HEK293 (cell line): ENCODE data around the gene MAPK14.
A peak's percentile ranks its signal among the peaks of the same experiment; 100 is the strongest.

Source experiments
- CTCF ChIA-PET: fragments of 350-600 bp; formaldehyde crosslinking; extraction: SDS; loops from one replicate; lab custom pipeline; 2021; ENCODE audit warnings: antibody characterized with exemption; lab: Yijun Ruan, JAX
- POLR2A ChIA-PET: fragments of 300-600 bp; formaldehyde crosslinking; extraction: SDS; loops from one replicate; lab custom pipeline; 2020; ENCODE audit warnings: antibody characterized with exemption, inconsistent platforms; lab: Yijun Ruan, JAX
- H3K27ac ChIP-seq: fragments of 200-500 bp; sonication (Bioruptor generic); 2 replicates; pipeline ENCODE4 v1.5.1; 2014; ENCODE audit warnings: low read depth, low read length, control low read depth, inconsistent platforms; ENCODE audit errors: extremely low read depth
- H3K36me3 ChIP-seq, 2 experiments: fragments of 200-500 bp in 1 of 2; sonication (Bioruptor generic) in 1 of 2; 1 replicate in 1 of 2; 2 replicates in 1 of 2; pipeline ENCODE4 v1.5.1; 2014 to 2017; ENCODE audit warnings: inconsistent platforms in 2 of 2, low read length in 2 of 2; ENCODE audit not compliant: control insufficient read depth in 2 of 2, insufficient read depth in 1 of 2
- H3K4me1 ChIP-seq: fragments of 200-500 bp; sonication (Bioruptor generic); 2 replicates; pipeline ENCODE4 v1.5.1; 2014; ENCODE audit warnings: mild to moderate bottlenecking, low read length, inconsistent platforms; ENCODE audit not compliant: control insufficient read depth, insufficient read depth
- H3K4me3 ChIP-seq: 2 replicates; pipeline ENCODE4 v1.5.1; 2011; ENCODE audit warnings: low read depth, mild to moderate bottlenecking, control low read depth, low read length, moderate library complexity
- H3K9me3 ChIP-seq: fragments of 200-500 bp; sonication (Bioruptor generic); 2 replicates; pipeline ENCODE4 v1.5.1; 2014; ENCODE audit warnings: low read depth, low read length, inconsistent platforms; ENCODE audit not compliant: control insufficient read depth, insufficient read depth
- BCL11A ChIP-seq: fragments of 450-650 bp; formaldehyde crosslinking; IDR thresholded peaks from 2 replicates; pipeline ENCODE4 v1.5.1; 2016; ENCODE audit warnings: low read depth, missing biosample characterization, missing genetic modification characterization
- BCL11B ChIP-seq: fragments of 450-650 bp; formaldehyde crosslinking; IDR thresholded peaks from 2 replicates; pipeline ENCODE4 v1.5.1; 2016; ENCODE audit warnings: low read depth, missing biosample characterization, missing genetic modification characterization
- CTCF ChIP-seq: fragments of 450-650 bp; formaldehyde crosslinking; IDR thresholded peaks from 2 replicates; pipeline ENCODE4 v1.5.1; 2016; ENCODE audit warnings: missing biosample characterization, missing genetic modification characterization
- EGR2 ChIP-seq: fragments of 450-650 bp; formaldehyde crosslinking; IDR thresholded peaks from 2 replicates; pipeline ENCODE4 v1.5.1; 2016; ENCODE audit warnings: low read depth, missing biosample characterization, missing genetic modification characterization
- KLF1 ChIP-seq: fragments of 450-650 bp; formaldehyde crosslinking; IDR thresholded peaks from 2 replicates; pipeline ENCODE4 v1.5.1; 2016; ENCODE audit warnings: missing biosample characterization, missing genetic modification characterization
- MYNN ChIP-seq: fragments of 450-650 bp; formaldehyde crosslinking; IDR thresholded peaks from 2 replicates; pipeline ENCODE4 v1.5.1; 2016; ENCODE audit warnings: missing biosample characterization, missing genetic modification characterization, borderline replicate concordance
- OSR2 ChIP-seq: fragments of 450-650 bp; formaldehyde crosslinking; IDR thresholded peaks from 2 replicates; pipeline ENCODE4 v1.5.1; 2016; ENCODE audit warnings: missing biosample characterization, missing genetic modification characterization
- RBAK ChIP-seq: fragments of 450-650 bp; formaldehyde crosslinking; IDR thresholded peaks from 2 replicates; pipeline ENCODE4 v1.5.1; 2016; ENCODE audit warnings: missing biosample characterization, missing genetic modification characterization
- SP3 ChIP-seq: fragments of 450-650 bp; formaldehyde crosslinking; IDR thresholded peaks from 2 replicates; pipeline ENCODE4 v1.5.1; 2016; ENCODE audit warnings: missing biosample characterization, missing genetic modification characterization
- SP7 ChIP-seq: fragments of 450-650 bp; formaldehyde crosslinking; IDR thresholded peaks from 2 replicates; pipeline ENCODE4 v1.5.1; 2016; ENCODE audit warnings: missing biosample characterization, missing genetic modification characterization
- YY1 ChIP-seq: fragments of 450-650 bp; formaldehyde crosslinking; IDR thresholded peaks from 2 replicates; pipeline ENCODE4 v1.5.1; 2018; ENCODE audit warnings: missing biosample characterization, missing genetic modification characterization
- ZBTB48 ChIP-seq: fragments of 450-650 bp; formaldehyde crosslinking; IDR thresholded peaks from 2 replicates; pipeline ENCODE4 v1.5.1; 2016; ENCODE audit warnings: missing biosample characterization, missing genetic modification characterization
- ZNF112 ChIP-seq: fragments of 450-650 bp; formaldehyde crosslinking; IDR thresholded peaks from 2 replicates; pipeline ENCODE4 v1.5.0; 2017; ENCODE audit warnings: missing biosample characterization, missing genetic modification characterization
- ZNF132 ChIP-seq: fragments of 450-650 bp; formaldehyde crosslinking; IDR thresholded peaks from 2 replicates; pipeline ENCODE4 v1.5.1; 2017; ENCODE audit warnings: missing biosample characterization, missing genetic modification characterization, borderline replicate concordance
- ZNF2 ChIP-seq: fragments of 450-650 bp; formaldehyde crosslinking; IDR thresholded peaks from 2 replicates; pipeline ENCODE4 v1.5.1; 2016; ENCODE audit warnings: missing biosample characterization, missing genetic modification characterization
- ZNF302 ChIP-seq: fragments of 450-650 bp; formaldehyde crosslinking; IDR thresholded peaks from 2 replicates; pipeline ENCODE4 v1.5.1; 2016; ENCODE audit warnings: missing biosample characterization, missing genetic modification characterization, low read depth
- ZNF354C ChIP-seq: fragments of 450-650 bp; formaldehyde crosslinking; IDR thresholded peaks from 2 replicates; pipeline ENCODE4 v1.5.1; 2016; ENCODE audit warnings: missing biosample characterization, missing genetic modification characterization, low read depth, borderline replicate concordance
- ZNF391 ChIP-seq: fragments of 450-650 bp; formaldehyde crosslinking; IDR thresholded peaks from 2 replicates; pipeline ENCODE4 v1.5.1; 2016; ENCODE audit warnings: low read depth, missing biosample characterization, missing genetic modification characterization, borderline replicate concordance
- ZNF501 ChIP-seq: fragments of 450-650 bp; formaldehyde crosslinking; IDR thresholded peaks from 2 replicates; pipeline ENCODE4 v1.5.1; 2016; ENCODE audit warnings: missing biosample characterization, missing genetic modification characterization
- ZNF514 ChIP-seq: fragments of 450-650 bp; formaldehyde crosslinking; IDR thresholded peaks from 2 replicates; pipeline ENCODE4 v1.5.1; 2016; ENCODE audit warnings: missing biosample characterization, missing genetic modification characterization
- ZNF561 ChIP-seq: fragments of 450-650 bp; IDR thresholded peaks from 2 replicates; pipeline ENCODE4 v1.5.1; 2018; ENCODE audit warnings: missing biosample characterization, missing genetic modification characterization, borderline replicate concordance
- ZNF596 ChIP-seq: fragments of 450-650 bp; IDR thresholded peaks from 2 replicates; pipeline ENCODE4 v1.5.0; 2018; ENCODE audit warnings: missing biosample characterization, mild to moderate bottlenecking, missing genetic modification characterization, moderate library complexity
- ZNF610 ChIP-seq: fragments of 450-650 bp; formaldehyde crosslinking; IDR thresholded peaks from 2 replicates; pipeline ENCODE4 v1.5.1; 2016; ENCODE audit warnings: missing biosample characterization, missing genetic modification characterization, borderline replicate concordance
- ZNF654 ChIP-seq: fragments of 450-650 bp; formaldehyde crosslinking; IDR thresholded peaks from 2 replicates; pipeline ENCODE4 v1.5.1; 2016; ENCODE audit warnings: low read depth, missing biosample characterization, missing genetic modification characterization
- ZNF660 ChIP-seq: fragments of 450-650 bp; IDR thresholded peaks from 2 replicates; pipeline ENCODE4 v1.5.1; 2018; ENCODE audit warnings: missing biosample characterization, mild to moderate bottlenecking, missing genetic modification characterization
- ZNF692 ChIP-seq: fragments of 450-650 bp; formaldehyde crosslinking; IDR thresholded peaks from 2 replicates; pipeline ENCODE4 v1.5.1; 2016; ENCODE audit warnings: missing biosample characterization, missing genetic modification characterization
- ZNF76 ChIP-seq: fragments of 450-650 bp; formaldehyde crosslinking; IDR thresholded peaks from 2 replicates; pipeline ENCODE4; 2016; ENCODE audit warnings: low read depth, missing biosample characterization, missing genetic modification characterization, borderline replicate concordance
- ZNF791 ChIP-seq: fragments of 450-650 bp; formaldehyde crosslinking; IDR thresholded peaks from 2 replicates; pipeline ENCODE4 v1.5.1; 2016; ENCODE audit warnings: missing biosample characterization, missing genetic modification characterization
- ZSCAN30 ChIP-seq: fragments of 450-650 bp; IDR thresholded peaks from 2 replicates; pipeline ENCODE4 v1.5.1; 2018; ENCODE audit warnings: missing biosample characterization, mild to moderate bottlenecking, missing genetic modification characterization, moderate library complexity
- ZSCAN5A ChIP-seq: fragments of 450-650 bp; formaldehyde crosslinking; IDR thresholded peaks from 2 replicates; pipeline ENCODE4 v1.5.1; 2016; ENCODE audit warnings: missing biosample characterization, missing genetic modification characterization

MAPK14 gene

GRCh38 chr6:36094753-36095496, 67.3 kb downstream of the MAPK14 start:
- H3K27ac ChIP-seq = no peak overlapping the region
- H3K4me3 ChIP-seq = no peak overlapping the region
- peaks cover 0 to 36% of the 10 kb centered on the region in 2 experiments; a peak in 2 of 3 replicates for H3K36me3 ChIP-seq
- no peaks in the 10 kb centered on the region for H3K9me3 ChIP-seq
- ChIA-PET CTCF (interaction anchor here (0.6 to 7.1 kb wide), 94 partner anchors 11 to 1662 kb away, joined by 3 to 232 read pairs (median 4); partner anchors contain the start of genes ARMC12, CLPS, MAPK14 and SLC26A8), POLR2A (interaction anchor here (3.6 kb wide), 1 partner anchor 66 kb away, joined by 32 read pairs; the partner anchor contains the start of gene MAPK14)
- no peaks in the 10 kb centered on the region for H3K4me1 ChIP-seq
- TF ChIP-seq ZNF112 (tag by site-specific recombination) (no peak), ZNF561 (0 out of 2 replicates have a peak, but pooled peaks have one; percentile 46), ZNF791 (tag by site-specific recombination) (no peak), ZNF654 (tag by site-specific recombination) (peak; percentile 95), SP3 (tag by site-specific recombination) (no peak), ZNF2 (peak; percentile 57; the same call in 1 of the 2 replicates), ZSCAN30 (tag by site-specific recombination) (0 out of 2 replicates have a peak, but pooled peaks have one; percentile 47), YY1 (tag by site-specific recombination) (0 out of 2 replicates have a peak, but pooled peaks have one; percentile 14), BCL11B (no peak), ZNF391 (tag by site-specific recombination) (0 out of 2 replicates have a peak, but pooled peaks have one; percentile 30), ZNF660 (0 out of 2 replicates have a peak, but pooled peaks have one; percentile 73), ZNF76 (0 out of 2 replicates have a peak, but pooled peaks have one; percentile 10), ZNF610 (no peak), SP7 (0 out of 2 replicates have a peak, but pooled peaks have one; percentile 30), ZNF692 (tag by site-specific recombination) (peak; percentile 23; the same call in 1 of the 2 replicates), KLF1 (tag by site-specific recombination) (no peak), CTCF (tag by site-specific recombination) (peak; percentile 84), ZNF501 (tag by site-specific recombination) (peak; percentile 63; the same call in 1 of the 2 replicates), EGR2 (tag by site-specific recombination) (no peak)

- POLR2A ChIA-PET = interaction anchor here (1.9 to 3.6 kb wide), 2 partner anchors 67 to 68 kb away, joined by 10 to 32 read pairs; partner anchors contain the start of gene MAPK14
- Histone ChIP-seq H3K27ac (no peak overlapping the region), H3K9me3 (no peaks in the 10 kb centered on the region), H3K36me3 (peaks cover 0 to 40% of the 10 kb centered on the region in 2 experiments; a peak in 1 of 3 replicates), H3K4me1 (no peaks in the 10 kb centered on the region), H3K4me3 (no peak overlapping the region)
- CTCF ChIA-PET = interaction anchor here (0.6 to 7.1 kb wide), 76 partner anchors 10 to 1661 kb away, joined by 3 to 232 read pairs (median 5); partner anchors contain the start of genes ARMC12, CLPS, MAPK14 and SLC26A8
- TF ChIP-seq ZNF132 (tag by site-specific recombination) (no peak), RBAK (tag by site-specific recombination) (no peak), ZNF596 (tag by site-specific recombination) (no peak), ZNF514 (tag by site-specific recombination) (no peak), ZNF501 (tag by site-specific recombination) (no peak), OSR2 (tag by site-specific recombination) (no peak), MYNN (no peak), BCL11A (tag by site-specific recombination) (no peak), ZBTB48 (tag by site-specific recombination) (no peak), ZNF354C (tag by site-specific recombination) (no peak), ZSCAN5A (tag by site-specific recombination) (no peak), ZNF302 (tag by site-specific recombination) (no peak), SP7 (no peak)
These were observed 68.1 kb downstream of the MAPK14 start for GRCh38 chr6:36095497-36096391.
